GM23338 (cell line): ENCODE measurements around the gene C1orf185. TPM values are rescaled to one million over a fixed set of nuclear protein-coding genes. Genes with fewer than 3 reads are reported as not detected.

ENCODE experiments used
- ATAC-seq: fragments of 200-7000 bp; cut with Tn5 transposase; 3 replicates; pipeline ENCODE4 v1.9.1; 2020
- DNase-seq: peaks from one replicate; pipeline ENCODE4 v3.0.0-alpha.2; 2015; ENCODE audit warnings: low spot score
- H2AFZ ChIP-seq: fragments of 200-600 bp; sonication (generic); 2 replicates; pipeline ENCODE4 v1.8.0; 2016; ENCODE audit warnings: antibody characterized with exemption, mild to moderate bottlenecking, moderate library complexity
- H3F3A ChIP-seq: fragments of 200-600 bp; sonication (generic); replicated peaks from 2 replicates; pipeline ENCODE4 v1.8.0; 2017; ENCODE audit warnings: antibody characterized with exemption, mixed run types, low read depth
- H3K27ac ChIP-seq: fragments of 200-600 bp; sonication (generic); 2 replicates; pipeline ENCODE4 v1.6.1; 2016; ENCODE audit warnings: low read depth
- H3K27me3 ChIP-seq: fragments of 200-600 bp; sonication (generic); 2 replicates; pipeline ENCODE4 v1.8.0; 2016; ENCODE audit warnings: mild to moderate bottlenecking, mixed run types, moderate library complexity; ENCODE audit not compliant: insufficient read depth
- H3K36me3 ChIP-seq: fragments of 200-600 bp; sonication (generic); 2 replicates; pipeline ENCODE4 v1.8.0; 2016; ENCODE audit warnings: mild to moderate bottlenecking; ENCODE audit not compliant: insufficient read depth
- H3K4me1 ChIP-seq: fragments of 200-600 bp; sonication (generic); 2 replicates; pipeline ENCODE4 v1.8.0; 2016; ENCODE audit warnings: mild to moderate bottlenecking, moderate library complexity; ENCODE audit not compliant: insufficient read depth
- H3K4me2 ChIP-seq: fragments of 200-600 bp; sonication (generic); 2 replicates; pipeline ENCODE4 v1.7.1; 2017; ENCODE audit warnings: mixed run types
- H3K4me3 ChIP-seq: fragments of 200-600 bp; sonication (generic); 2 replicates; pipeline ENCODE4 v1.6.1; 2016; ENCODE audit warnings: mixed run types
- H3K79me2 ChIP-seq: fragments of 200-600 bp; sonication (generic); replicated peaks from 2 replicates; pipeline ENCODE4 v1.8.0; 2017; ENCODE audit warnings: mild to moderate bottlenecking; ENCODE audit not compliant: insufficient read depth
- H3K9me2 ChIP-seq: fragments of 200-600 bp; sonication (generic); 2 replicates; pipeline ENCODE4 v1.8.0; 2017; ENCODE audit not compliant: insufficient read depth
- H4K20me1 ChIP-seq: fragments of 200-600 bp; sonication (generic); replicated peaks from 2 replicates; pipeline ENCODE4 v1.8.0; 2017; ENCODE audit warnings: mild to moderate bottlenecking; ENCODE audit not compliant: insufficient read depth
- H3K27ac Mint-ChIP-seq: 2 replicates; pipeline ENCODE4 v1.8.0; 2020; ENCODE audit warnings: inconsistent platforms, mild to moderate bottlenecking, moderate library complexity, mixed read lengths
- H3K27me3 Mint-ChIP-seq: 3 replicates; pipeline ENCODE4 v1.8.0; 2022; ENCODE audit warnings: low read depth, mild to moderate bottlenecking, moderate library complexity, mixed read lengths, inconsistent platforms; ENCODE audit not compliant: insufficient read depth, poor library complexity
- H3K36me3 Mint-ChIP-seq: 3 replicates; pipeline ENCODE4 v1.8.0; 2021; ENCODE audit warnings: low read depth, mild to moderate bottlenecking, inconsistent platforms, moderate library complexity, mixed read lengths
- H3K4me1 Mint-ChIP-seq: 3 replicates; pipeline ENCODE4 v1.8.0; 2020; ENCODE audit warnings: mild to moderate bottlenecking, inconsistent platforms, mixed read lengths
- H3K4me3 Mint-ChIP-seq: 3 replicates; pipeline ENCODE4 v1.8.0; 2021; ENCODE audit warnings: moderate library complexity, mild to moderate bottlenecking, inconsistent platforms, mixed read lengths
- H3K9me3 Mint-ChIP-seq: 3 replicates; pipeline ENCODE4 v1.8.0; 2020; ENCODE audit warnings: moderate library complexity, mild to moderate bottlenecking, inconsistent platforms, mixed read lengths
- CREB1 ChIP-seq: fragments of 250-450 bp; sonication (Bioruptor Pico); IDR thresholded peaks from 2 replicates; pipeline ENCODE4 v1.5.0; 2020; ENCODE audit warnings: low read depth, mild to moderate bottlenecking, moderate library complexity
- CTCF ChIP-seq, 2 experiments: fragments of 200-600 bp in 1 of 2; sonication (generic) in 1 of 2; conservative IDR thresholded peaks; 2 replicates each; pipeline versions ENCODE4 v1.5.1 to v1.6.1; 2016 to 2017; ENCODE audit warnings: antibody characterized with exemption in 2 of 2, low read depth in 2 of 2, mild to moderate bottlenecking in 2 of 2, moderate library complexity in 1 of 2
- EZH2 ChIP-seq: fragments of 200-600 bp; sonication (generic); IDR thresholded peaks from one replicate; pipeline ENCODE4 v1.8.0; 2017; ENCODE audit warnings: antibody characterized with exemption, mild to moderate bottlenecking, low read depth; ENCODE audit not compliant: unreplicated experiment
- EZH2phosphoT487 ChIP-seq: fragments of 200-600 bp; sonication (generic); IDR thresholded peaks from one replicate; pipeline ENCODE4 v1.8.1; 2018; ENCODE audit warnings: antibody characterized with exemption; ENCODE audit not compliant: unreplicated experiment
- JUNB ChIP-seq: IDR thresholded peaks from one replicate; pipeline ENCODE4 v1.6.1; 2016; ENCODE audit warnings: antibody characterized with exemption; ENCODE audit not compliant: unreplicated experiment
- NANOG ChIP-seq: IDR thresholded peaks from 2 replicates; pipeline ENCODE4 v1.6.1; 2016; ENCODE audit warnings: antibody characterized with exemption, borderline replicate concordance
- POLR2AphosphoS5 ChIP-seq: IDR thresholded peaks from 2 replicates; pipeline ENCODE4 v1.6.1; 2016; ENCODE audit warnings: antibody characterized with exemption, low read depth
- REST ChIP-seq: IDR thresholded peaks from one replicate; pipeline ENCODE4 v1.6.1; 2018; ENCODE audit warnings: antibody characterized with exemption; ENCODE audit not compliant: unreplicated experiment
- STAT1 ChIP-seq: IDR thresholded peaks from one replicate; pipeline ENCODE4 v1.6.1; 2016; ENCODE audit warnings: antibody characterized with exemption; ENCODE audit not compliant: unreplicated experiment
- ZNF114 ChIP-seq: fragments of 250-450 bp; sonication (Bioruptor Pico); IDR thresholded peaks from 2 replicates; pipeline ENCODE4 v1.5.0; 2020; ENCODE audit warnings: mild to moderate bottlenecking, moderate library complexity
- ZNF331 ChIP-seq: fragments of 250-450 bp; sonication (Bioruptor Pico); IDR thresholded peaks from 2 replicates; pipeline ENCODE4 v1.5.0; 2020; ENCODE audit warnings: low read depth, mild to moderate bottlenecking, moderate library complexity
- polyA plus RNA-seq: library from polyadenylated mRNA; unstranded; fragments of >200 nt; fragmentation: Nextera tagmentation; extraction: Ambion mirVana; gene quantifications from 2 replicates; pipeline ENCODE4 v1.2.1, GENCODE V29; 2016
- total RNA-seq: library from RNA; depleted of rRNA; stranded (reverse); fragments of >200 nt; shearing (Covaris generic); gene quantifications from 2 replicates; pipeline ENCODE4 v1.2.3, GENCODE V29; 2014
- TF ChIP-seq, protein P1 (sequence below): IDR thresholded peaks from 2 replicates; pipeline ENCODE4 v1.6.1; 2016; ENCODE audit warnings: antibody characterized with exemption
- TF ChIP-seq, protein P2 (sequence below): fragments of 250-450 bp; sonication (Bioruptor Pico); IDR thresholded peaks from 2 replicates; pipeline ENCODE4 v1.5.0; 2020; ENCODE audit warnings: mild to moderate bottlenecking, moderate library complexity

Gene C1orf185
- total and polyA plus RNA-seq, 2 experiments from 2014 or later = not detected

DNA sequence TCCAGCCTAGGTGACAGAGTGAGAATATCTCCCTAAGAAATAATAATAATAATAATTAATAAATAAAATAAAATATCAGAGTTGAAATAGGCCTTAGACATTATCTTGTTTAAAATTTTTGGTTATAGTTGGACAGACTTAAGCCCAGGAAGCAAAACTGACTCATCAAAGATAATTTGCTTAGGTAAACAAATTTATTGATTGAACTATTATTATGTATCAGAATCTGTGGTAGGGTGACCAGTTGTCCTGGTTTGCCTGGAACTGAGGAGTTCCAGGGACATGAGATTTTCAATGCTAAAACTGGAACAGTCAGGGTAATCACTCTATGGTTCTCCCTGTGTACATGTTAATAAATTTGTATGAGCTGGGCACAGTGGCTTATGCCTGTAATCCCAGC is 86.2 kb downstream of the C1orf185 start:
- Histone ChIP-seq H3F3A (no peaks in the 10 kb centered on the region), H3K9me2 (no peaks in the 10 kb centered on the region), H3K4me1 (no peaks in the 10 kb centered on the region), H3K27me3 (no peaks in the 10 kb centered on the region), H2AFZ (no peak overlapping the region), H3K79me2 (no peaks in the 10 kb centered on the region), H3K4me3 (no peak overlapping the region), H3K4me2 (no peak overlapping the region), H4K20me1 (no peaks in the 10 kb centered on the region), H3K36me3 (no peaks in the 10 kb centered on the region), H3K27ac (no peak overlapping the region)
- Mint-ChIP-seq H3K27me3 (no peaks in the 10 kb centered on the region), H3K9me3 (no peaks in the 10 kb centered on the region), H3K27ac (no peak overlapping the region), H3K4me1 (no peaks in the 10 kb centered on the region), H3K36me3 (no peaks in the 10 kb centered on the region), H3K4me3 (no peak overlapping the region)
- no peak for ATAC-seq
- no peak for DNase-seq
- TF ChIP-seq ZNF114 (CRISPR knock-in tag) (no peak), EZH2 (no peak), POLR2AphosphoS5 (no peak), STAT1 (no peak), JUNB (no peak), CTCF (conservative IDR thresholded peaks at IDR 0.05; ENCODE audit: low read depth in 2 of 2) (no peak), ZNF331 (no peak), EZH2phosphoT487 (no peak), REST (no peak), NANOG (no peak), CREB1 (CRISPR knock-in tag) (no peak)
- TF ChIP-seq, protein P1, sequence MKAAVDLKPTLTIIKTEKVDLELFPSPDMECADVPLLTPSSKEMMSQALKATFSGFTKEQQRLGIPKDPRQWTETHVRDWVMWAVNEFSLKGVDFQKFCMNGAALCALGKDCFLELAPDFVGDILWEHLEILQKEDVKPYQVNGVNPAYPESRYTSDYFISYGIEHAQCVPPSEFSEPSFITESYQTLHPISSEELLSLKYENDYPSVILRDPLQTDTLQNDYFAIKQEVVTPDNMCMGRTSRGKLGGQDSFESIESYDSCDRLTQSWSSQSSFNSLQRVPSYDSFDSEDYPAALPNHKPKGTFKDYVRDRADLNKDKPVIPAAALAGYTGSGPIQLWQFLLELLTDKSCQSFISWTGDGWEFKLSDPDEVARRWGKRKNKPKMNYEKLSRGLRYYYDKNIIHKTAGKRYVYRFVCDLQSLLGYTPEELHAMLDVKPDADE = no peak
- TF ChIP-seq, protein P2, sequence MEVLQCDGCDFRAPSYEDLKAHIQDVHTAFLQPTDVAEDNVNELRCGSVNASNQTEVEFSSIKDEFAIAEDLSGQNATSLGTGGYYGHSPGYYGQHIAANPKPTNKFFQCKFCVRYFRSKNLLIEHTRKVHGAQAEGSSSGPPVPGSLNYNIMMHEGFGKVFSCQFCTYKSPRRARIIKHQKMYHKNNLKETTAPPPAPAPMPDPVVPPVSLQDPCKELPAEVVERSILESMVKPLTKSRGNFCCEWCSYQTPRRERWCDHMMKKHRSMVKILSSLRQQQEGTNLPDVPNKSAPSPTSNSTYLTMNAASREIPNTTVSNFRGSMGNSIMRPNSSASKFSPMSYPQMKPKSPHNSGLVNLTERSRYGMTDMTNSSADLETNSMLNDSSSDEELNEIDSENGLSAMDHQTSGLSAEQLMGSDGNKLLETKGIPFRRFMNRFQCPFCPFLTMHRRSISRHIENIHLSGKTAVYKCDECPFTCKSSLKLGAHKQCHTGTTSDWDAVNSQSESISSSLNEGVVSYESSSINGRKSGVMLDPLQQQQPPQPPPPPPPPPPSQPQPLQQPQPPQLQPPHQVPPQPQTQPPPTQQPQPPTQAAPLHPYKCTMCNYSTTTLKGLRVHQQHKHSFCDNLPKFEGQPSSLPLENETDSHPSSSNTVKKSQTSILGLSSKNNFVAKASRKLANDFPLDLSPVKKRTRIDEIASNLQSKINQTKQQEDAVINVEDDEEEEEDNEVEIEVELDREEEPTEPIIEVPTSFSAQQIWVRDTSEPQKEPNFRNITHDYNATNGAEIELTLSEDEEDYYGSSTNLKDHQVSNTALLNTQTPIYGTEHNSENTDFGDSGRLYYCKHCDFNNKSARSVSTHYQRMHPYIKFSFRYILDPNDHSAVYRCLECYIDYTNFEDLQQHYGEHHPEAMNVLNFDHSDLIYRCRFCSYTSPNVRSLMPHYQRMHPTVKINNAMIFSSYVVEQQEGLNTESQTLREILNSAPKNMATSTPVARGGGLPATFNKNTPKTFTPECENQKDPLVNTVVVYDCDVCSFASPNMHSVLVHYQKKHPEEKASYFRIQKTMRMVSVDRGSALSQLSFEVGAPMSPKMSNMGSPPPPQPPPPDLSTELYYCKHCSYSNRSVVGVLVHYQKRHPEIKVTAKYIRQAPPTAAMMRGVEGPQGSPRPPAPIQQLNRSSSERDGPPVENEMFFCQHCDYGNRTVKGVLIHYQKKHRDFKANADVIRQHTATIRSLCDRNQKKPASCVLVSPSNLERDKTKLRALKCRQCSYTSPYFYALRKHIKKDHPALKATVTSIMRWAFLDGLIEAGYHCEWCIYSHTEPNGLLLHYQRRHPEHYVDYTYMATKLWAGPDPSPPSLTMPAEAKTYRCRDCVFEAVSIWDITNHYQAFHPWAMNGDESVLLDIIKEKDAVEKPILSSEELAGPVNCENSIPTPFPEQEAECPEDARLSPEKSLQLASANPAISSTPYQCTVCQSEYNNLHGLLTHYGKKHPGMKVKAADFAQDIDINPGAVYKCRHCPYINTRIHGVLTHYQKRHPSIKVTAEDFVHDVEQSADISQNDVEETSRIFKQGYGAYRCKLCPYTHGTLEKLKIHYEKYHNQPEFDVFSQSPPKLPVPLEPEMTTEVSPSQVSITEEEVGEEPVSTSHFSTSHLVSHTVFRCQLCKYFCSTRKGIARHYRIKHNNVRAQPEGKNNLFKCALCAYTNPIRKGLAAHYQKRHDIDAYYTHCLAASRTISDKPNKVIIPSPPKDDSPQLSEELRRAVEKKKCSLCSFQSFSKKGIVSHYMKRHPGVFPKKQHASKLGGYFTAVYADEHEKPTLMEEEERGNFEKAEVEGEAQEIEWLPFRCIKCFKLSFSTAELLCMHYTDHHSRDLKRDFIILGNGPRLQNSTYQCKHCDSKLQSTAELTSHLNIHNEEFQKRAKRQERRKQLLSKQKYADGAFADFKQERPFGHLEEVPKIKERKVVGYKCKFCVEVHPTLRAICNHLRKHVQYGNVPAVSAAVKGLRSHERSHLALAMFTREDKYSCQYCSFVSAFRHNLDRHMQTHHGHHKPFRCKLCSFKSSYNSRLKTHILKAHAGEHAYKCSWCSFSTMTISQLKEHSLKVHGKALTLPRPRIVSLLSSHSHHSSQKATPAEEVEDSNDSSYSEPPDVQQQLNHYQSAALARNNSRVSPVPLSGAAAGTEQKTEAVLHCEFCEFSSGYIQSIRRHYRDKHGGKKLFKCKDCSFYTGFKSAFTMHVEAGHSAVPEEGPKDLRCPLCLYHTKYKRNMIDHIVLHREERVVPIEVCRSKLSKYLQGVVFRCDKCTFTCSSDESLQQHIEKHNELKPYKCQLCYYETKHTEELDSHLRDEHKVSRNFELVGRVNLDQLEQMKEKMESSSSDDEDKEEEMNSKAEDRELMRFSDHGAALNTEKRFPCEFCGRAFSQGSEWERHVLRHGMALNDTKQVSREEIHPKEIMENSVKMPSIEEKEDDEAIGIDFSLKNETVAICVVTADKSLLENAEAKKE (CRISPR knock-in tag) = no peak
